SK-N-SH (cell line): ENCODE measurements around the gene CNTROB. TPM values are rescaled to one million over a fixed set of nuclear protein-coding genes. Genes with fewer than 3 reads are reported as not detected.

ENCODE experiments used
- CTCF ChIA-PET: fragments of 300-600, 350-600 bp; formaldehyde crosslinking; extraction: SDS; loops from one replicate; lab custom pipeline; 2021; lab: Yijun Ruan, JAX
- POLR2A ChIA-PET: fragments of 350-600 bp; sonication (Branson Sonifier 250); formaldehyde crosslinking; extraction: SDS; loops from one replicate; lab custom pipeline; 2020; ENCODE audit warnings: antibody characterized with exemption, inconsistent platforms; lab: Yijun Ruan, JAX
- DNase-seq: peaks from one replicate; pipeline ENCODE4 v3.0.0; 2012
- H2AFZ ChIP-seq: fragments of 200-600 bp; sonication (generic); 2 replicates; pipeline ENCODE4 v1.8.1; 2016; ENCODE audit warnings: antibody characterized with exemption, mild to moderate bottlenecking, low read depth
- H3F3A ChIP-seq: fragments of 200-600 bp; sonication (generic); replicated peaks from 2 replicates; pipeline ENCODE3; 2016; ENCODE audit warnings: antibody characterized with exemption, mild to moderate bottlenecking; ENCODE audit not compliant: insufficient read depth
- H3K27ac ChIP-seq, 2 experiments: fragments of 200-500 bp in 1 of 2; fragments of 200-600 bp in 1 of 2; sonication (Bioruptor generic) in 1 of 2; sonication (generic), shearing (Covaris generic) in 1 of 2; 2 replicates each; pipeline versions ENCODE4 v1.5.1 to v1.6.1; 2014 to 2016; ENCODE audit warnings: low read depth in 2 of 2, inconsistent platforms in 1 of 2, low read length in 1 of 2, mild to moderate bottlenecking in 1 of 2, mixed read lengths in 1 of 2
- H3K27me3 ChIP-seq: fragments of 200-600 bp; sonication (generic), shearing (Covaris generic); 2 replicates; pipeline ENCODE4 v1.6.1; 2016; ENCODE audit warnings: mixed run types; ENCODE audit not compliant: insufficient read depth
- H3K36me3 ChIP-seq, 2 experiments: fragments of 200-500 bp in 1 of 2; fragments of 200-600 bp in 1 of 2; sonication (Bioruptor generic) in 1 of 2; sonication (generic) in 1 of 2; replicated peaks in 1 of 2; 2 replicates each; pipeline versions ENCODE3 to v1.5.1; 2014 to 2016; ENCODE audit warnings: low read length in 1 of 2, mild to moderate bottlenecking in 1 of 2; ENCODE audit not compliant: insufficient read depth in 2 of 2, control insufficient read depth in 1 of 2
- H3K4me1 ChIP-seq, 2 experiments: fragments of 200-500 bp in 1 of 2; fragments of 200-600 bp in 1 of 2; sonication (Bioruptor generic) in 1 of 2; sonication (generic), shearing (Covaris generic) in 1 of 2; 2 replicates each; pipeline versions ENCODE4 v1.5.1 to v1.6.1; 2014 to 2016; ENCODE audit warnings: low read depth in 1 of 2, low read length in 1 of 2, mixed run types in 1 of 2; ENCODE audit not compliant: insufficient read depth in 2 of 2, control insufficient read depth in 1 of 2
- H3K4me2 ChIP-seq: fragments of 200-600 bp; sonication (generic), shearing (Covaris generic); 2 replicates; pipeline ENCODE4 v1.6.1; 2017; ENCODE audit warnings: mixed run types
- H3K4me3 ChIP-seq, 2 experiments: fragments of 200-500 bp in 1 of 2; fragments of 200-600 bp in 1 of 2; sonication (Bioruptor generic) in 1 of 2; sonication (generic), shearing (Covaris generic) in 1 of 2; 2 replicates each; pipeline versions ENCODE4 v1.5.1 to v1.8.1; 2014 to 2016; ENCODE audit warnings: low read depth in 2 of 2, inconsistent platforms in 1 of 2, low read length in 1 of 2, mild to moderate bottlenecking in 1 of 2, mixed read lengths in 1 of 2, moderate library complexity in 1 of 2
- H3K79me2 ChIP-seq: fragments of 200-600 bp; sonication (generic); 2 replicates; pipeline ENCODE4 v1.8.1; 2017; ENCODE audit warnings: mild to moderate bottlenecking; ENCODE audit not compliant: insufficient read depth
- H3K9ac ChIP-seq: fragments of 200-600 bp; sonication (generic); 2 replicates; pipeline ENCODE4 v1.6.1; 2017; ENCODE audit warnings: mixed run types
- H3K9me2 ChIP-seq: fragments of 200-600 bp; sonication (generic); 2 replicates; pipeline ENCODE4 v1.6.1; 2017; ENCODE audit warnings: mixed run types
- H3K9me3 ChIP-seq: fragments of 200-600 bp; sonication (generic); 2 replicates; pipeline ENCODE4 v1.6.1; 2017; ENCODE audit warnings: mixed run types, mild to moderate bottlenecking, moderate library complexity
- H4K20me1 ChIP-seq: fragments of 200-600 bp; sonication (generic); 2 replicates; pipeline ENCODE4 v1.6.1; 2017; ENCODE audit warnings: mild to moderate bottlenecking, mixed run types; ENCODE audit not compliant: insufficient read depth
- ELF1 ChIP-seq: IDR thresholded peaks from 2 replicates; pipeline ENCODE4 v1.4.0; 2012
- FOSL2 ChIP-seq: IDR thresholded peaks from 2 replicates; pipeline ENCODE4 v1.4.0; 2012; ENCODE audit warnings: low read depth, mild to moderate bottlenecking, moderate library complexity, borderline replicate concordance
- FOXJ3 ChIP-seq: sonication (generic); formaldehyde crosslinking; IDR thresholded peaks from 2 replicates; pipeline ENCODE4 v1.5.1; 2020; ENCODE audit warnings: mild to moderate bottlenecking, missing genetic modification reagents
- FOXM1 ChIP-seq: IDR thresholded peaks from 2 replicates; pipeline ENCODE4 v1.4.0; 2012; ENCODE audit warnings: low read depth, mild to moderate bottlenecking
- GABPA ChIP-seq: IDR thresholded peaks from 2 replicates; pipeline ENCODE4 v1.4.0; 2012; ENCODE audit warnings: low read depth, mild to moderate bottlenecking
- JUND ChIP-seq: IDR thresholded peaks from 2 replicates; pipeline ENCODE4 v1.4.0; 2012
- NFIC ChIP-seq: IDR thresholded peaks from 2 replicates; pipeline ENCODE4 v1.4.0; 2012; ENCODE audit warnings: borderline replicate concordance
- NRF1 ChIP-seq: IDR thresholded peaks from 2 replicates; pipeline ENCODE4 v1.6.1; 2012; ENCODE audit warnings: low read depth, mild to moderate bottlenecking, low read length
- POLR2AphosphoS5 ChIP-seq: IDR thresholded peaks from 2 replicates; pipeline ENCODE4 v1.6.1; 2012; ENCODE audit warnings: low read depth, low read length
- RCOR1 ChIP-seq: fragments of 150-350 bp; IDR thresholded peaks from 2 replicates; pipeline ENCODE4 v1.6.1; 2017; ENCODE audit warnings: antibody characterized with exemption, low read length
- TAF1 ChIP-seq: IDR thresholded peaks from 2 replicates; pipeline ENCODE4 v1.6.1; 2012; ENCODE audit warnings: low read depth, mild to moderate bottlenecking, low read length, moderate library complexity, borderline replicate concordance
- YY1 ChIP-seq: IDR thresholded peaks from 2 replicates; pipeline ENCODE4 v1.4.0; 2012; ENCODE audit warnings: low read depth, mild to moderate bottlenecking
- WGBS: methylation state at CpG from one replicate; pipeline ENCODE4 v1.1.6; 2017; ENCODE audit warnings: low lambda C conversion rate; 5-methylcytosine and 5-hydroxymethylcytosine counted together
- polyA plus RNA-seq, 3 experiments: library from polyadenylated mRNA; depleted of rRNA; stranded (reverse); fragments of >200 nt; gene quantifications; 2 replicates each; pipeline ENCODE4 v1.2.3, GENCODE V29; 2012
- TF ChIP-seq, protein P1 (sequence below): IDR thresholded peaks from 2 replicates; pipeline ENCODE4 v1.4.0; 2012; ENCODE audit warnings: low read depth
- TF ChIP-seq, protein P2 (sequence below): fragments of 150-350 bp; IDR thresholded peaks from 2 replicates; pipeline ENCODE4 v1.6.1; 2017; ENCODE audit warnings: antibody characterized with exemption, low read length, low read depth, borderline replicate concordance
- TF ChIP-seq, protein P3 (sequence below): IDR thresholded peaks from 2 replicates; pipeline ENCODE4 v1.6.1; 2012; ENCODE audit warnings: mild to moderate bottlenecking, low read depth, low read length, moderate library complexity
- TF ChIP-seq, protein P4 (sequence below): fragments of 200-600 bp; sonication (generic); IDR thresholded peaks from 2 replicates; pipeline ENCODE4 v1.6.1; 2017; ENCODE audit warnings: antibody characterized with exemption, mild to moderate bottlenecking, moderate library complexity

The CNTROB gene
- polyA plus RNA-seq, 1 of the 3 experiments (the other 2 are of a cell fraction): 26.3 TPM

- Histone ChIP-seq H3K27ac (no peak overlapping the region), H3K9ac (no peak overlapping the region), H3K9me2 (no peaks in the 10 kb centered on the region), H2AFZ (no peak overlapping the region), H3K9me3 (no peaks in the 10 kb centered on the region), H3K4me2 (no peak overlapping the region), H3K36me3 (peaks cover 71 to 86% of the 10 kb centered on the region in 2 experiments), H3K4me3 (no peak overlapping the region), H3K4me1 (peaks cover under 1 to 3% of the 10 kb centered on the region in 2 experiments; a peak in 3 of 4 replicates), H3K79me2 (peaks cover 6% of the 10 kb centered on the region), H4K20me1 (no peaks in the 10 kb centered on the region; the same call in 1 of the 2 replicates), H3F3A (no peaks in the 10 kb centered on the region), H3K27me3 (no peaks in the 10 kb centered on the region)
- TF ChIP-seq GABPA (no peak), NRF1 (no peak), JUND (no peak)
- TF ChIP-seq, protein P1, sequence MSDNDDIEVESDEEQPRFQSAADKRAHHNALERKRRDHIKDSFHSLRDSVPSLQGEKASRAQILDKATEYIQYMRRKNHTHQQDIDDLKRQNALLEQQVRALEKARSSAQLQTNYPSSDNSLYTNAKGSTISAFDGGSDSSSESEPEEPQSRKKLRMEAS: no peak
- TF ChIP-seq, protein P2, sequence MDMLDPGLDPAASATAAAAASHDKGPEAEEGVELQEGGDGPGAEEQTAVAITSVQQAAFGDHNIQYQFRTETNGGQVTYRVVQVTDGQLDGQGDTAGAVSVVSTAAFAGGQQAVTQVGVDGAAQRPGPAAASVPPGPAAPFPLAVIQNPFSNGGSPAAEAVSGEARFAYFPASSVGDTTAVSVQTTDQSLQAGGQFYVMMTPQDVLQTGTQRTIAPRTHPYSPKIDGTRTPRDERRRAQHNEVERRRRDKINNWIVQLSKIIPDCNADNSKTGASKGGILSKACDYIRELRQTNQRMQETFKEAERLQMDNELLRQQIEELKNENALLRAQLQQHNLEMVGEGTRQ: no peak
- WGBS: 93% methylated on average over 8 of the region's 8 CpGs
- POLR2A ChIA-PET: no interaction called here
- CTCF ChIA-PET: interaction anchor here (0.8 to 9.4 kb wide), 2 partner anchors 12 to 32 kb away, joined by 3 to 143 read pairs; no protein-coding TSS in a partner anchor
- DNase-seq: no peak
These were observed 37.1 kb upstream of the CNTROB start for GRCh38 chr17:7894866-7895265.

DNA sequence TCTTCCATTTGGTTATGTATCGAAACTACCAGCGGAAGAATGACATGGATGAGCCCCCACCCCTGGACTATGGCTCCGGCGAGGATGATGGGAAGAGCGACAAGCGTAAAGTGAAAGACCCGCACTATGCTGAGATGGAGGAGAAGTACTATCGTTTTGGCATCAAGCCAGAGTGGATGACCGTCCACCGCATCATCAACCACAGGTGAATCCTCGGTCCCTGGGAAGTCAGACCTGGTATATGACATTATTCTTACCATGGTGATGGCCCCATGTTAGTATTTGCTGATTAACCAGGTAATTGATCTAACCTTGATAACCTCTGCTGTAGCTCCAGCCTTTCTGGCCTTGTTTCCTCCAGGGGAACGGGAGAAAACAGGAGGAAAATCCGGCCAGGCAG is 34.9 kb upstream of the CNTROB start:
- Histone ChIP-seq H2AFZ (no peak overlapping the region), H3K9me2 (no peaks in the 10 kb centered on the region), H3K4me2 (no peak overlapping the region), H4K20me1 (no peaks in the 10 kb centered on the region), H3K9ac (no peak overlapping the region), H3K36me3 (peaks cover 75 to 87% of the 10 kb centered on the region in 2 experiments), H3K27me3 (no peaks in the 10 kb centered on the region), H3K27ac (peak overlapping the region; percentile 8 to 9; a peak in 1 of 4 replicates), H3K9me3 (no peaks in the 10 kb centered on the region), H3K4me3 (no peak overlapping the region), H3K4me1 (no peaks in the 10 kb centered on the region), H3K79me2 (no peaks in the 10 kb centered on the region), H3F3A (no peaks in the 10 kb centered on the region)
- WGBS: 84% methylated on average over 13 of the region's 13 CpGs
- DNase-seq: no peak
- CTCF ChIA-PET: interaction anchor here (0.6 to 9.4 kb wide), 26 partner anchors 8 to 164 kb away, joined by 3 to 143 read pairs (median 6); partner anchors contain the start of genes CHD3 and GUCY2D
- no peak for TF ChIP-seq NFIC
- TF ChIP-seq FOSL2: no peak
- TF ChIP-seq FOXJ3 (CRISPR knock-in tag): no peak
- TF ChIP-seq ELF1: no peak
- TF ChIP-seq, protein P1: no peak
- TF ChIP-seq RCOR1: no peak
- TF ChIP-seq, protein P3, sequence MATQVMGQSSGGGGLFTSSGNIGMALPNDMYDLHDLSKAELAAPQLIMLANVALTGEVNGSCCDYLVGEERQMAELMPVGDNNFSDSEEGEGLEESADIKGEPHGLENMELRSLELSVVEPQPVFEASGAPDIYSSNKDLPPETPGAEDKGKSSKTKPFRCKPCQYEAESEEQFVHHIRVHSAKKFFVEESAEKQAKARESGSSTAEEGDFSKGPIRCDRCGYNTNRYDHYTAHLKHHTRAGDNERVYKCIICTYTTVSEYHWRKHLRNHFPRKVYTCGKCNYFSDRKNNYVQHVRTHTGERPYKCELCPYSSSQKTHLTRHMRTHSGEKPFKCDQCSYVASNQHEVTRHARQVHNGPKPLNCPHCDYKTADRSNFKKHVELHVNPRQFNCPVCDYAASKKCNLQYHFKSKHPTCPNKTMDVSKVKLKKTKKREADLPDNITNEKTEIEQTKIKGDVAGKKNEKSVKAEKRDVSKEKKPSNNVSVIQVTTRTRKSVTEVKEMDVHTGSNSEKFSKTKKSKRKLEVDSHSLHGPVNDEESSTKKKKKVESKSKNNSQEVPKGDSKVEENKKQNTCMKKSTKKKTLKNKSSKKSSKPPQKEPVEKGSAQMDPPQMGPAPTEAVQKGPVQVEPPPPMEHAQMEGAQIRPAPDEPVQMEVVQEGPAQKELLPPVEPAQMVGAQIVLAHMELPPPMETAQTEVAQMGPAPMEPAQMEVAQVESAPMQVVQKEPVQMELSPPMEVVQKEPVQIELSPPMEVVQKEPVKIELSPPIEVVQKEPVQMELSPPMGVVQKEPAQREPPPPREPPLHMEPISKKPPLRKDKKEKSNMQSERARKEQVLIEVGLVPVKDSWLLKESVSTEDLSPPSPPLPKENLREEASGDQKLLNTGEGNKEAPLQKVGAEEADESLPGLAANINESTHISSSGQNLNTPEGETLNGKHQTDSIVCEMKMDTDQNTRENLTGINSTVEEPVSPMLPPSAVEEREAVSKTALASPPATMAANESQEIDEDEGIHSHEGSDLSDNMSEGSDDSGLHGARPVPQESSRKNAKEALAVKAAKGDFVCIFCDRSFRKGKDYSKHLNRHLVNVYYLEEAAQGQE: no peak
- TF ChIP-seq FOXM1: no peak
- TF ChIP-seq YY1: no peak
- TF ChIP-seq POLR2AphosphoS5: no peak
- TF ChIP-seq, protein P4, sequence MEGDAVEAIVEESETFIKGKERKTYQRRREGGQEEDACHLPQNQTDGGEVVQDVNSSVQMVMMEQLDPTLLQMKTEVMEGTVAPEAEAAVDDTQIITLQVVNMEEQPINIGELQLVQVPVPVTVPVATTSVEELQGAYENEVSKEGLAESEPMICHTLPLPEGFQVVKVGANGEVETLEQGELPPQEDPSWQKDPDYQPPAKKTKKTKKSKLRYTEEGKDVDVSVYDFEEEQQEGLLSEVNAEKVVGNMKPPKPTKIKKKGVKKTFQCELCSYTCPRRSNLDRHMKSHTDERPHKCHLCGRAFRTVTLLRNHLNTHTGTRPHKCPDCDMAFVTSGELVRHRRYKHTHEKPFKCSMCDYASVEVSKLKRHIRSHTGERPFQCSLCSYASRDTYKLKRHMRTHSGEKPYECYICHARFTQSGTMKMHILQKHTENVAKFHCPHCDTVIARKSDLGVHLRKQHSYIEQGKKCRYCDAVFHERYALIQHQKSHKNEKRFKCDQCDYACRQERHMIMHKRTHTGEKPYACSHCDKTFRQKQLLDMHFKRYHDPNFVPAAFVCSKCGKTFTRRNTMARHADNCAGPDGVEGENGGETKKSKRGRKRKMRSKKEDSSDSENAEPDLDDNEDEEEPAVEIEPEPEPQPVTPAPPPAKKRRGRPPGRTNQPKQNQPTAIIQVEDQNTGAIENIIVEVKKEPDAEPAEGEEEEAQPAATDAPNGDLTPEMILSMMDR: no peak
- no peak for TF ChIP-seq TAF1
- no peak for TF ChIP-seq GABPA
- POLR2A ChIA-PET: no interaction called here
